GM12801 (cell line): ENCODE results near the gene SMYD3.

Experiments
- CTCF ChIP-seq: IDR thresholded peaks from one replicate; pipeline ENCODE4 v1.5.1; 2011; ENCODE audit warnings: control low read depth; ENCODE audit not compliant: insufficient read length; ENCODE audit errors: extremely low read depth

SMYD3 gene

GRCh38 chr1:245997471-245998258 is 509.4 kb downstream of the SMYD3 start:
- TF ChIP-seq CTCF = no peak

- TF ChIP-seq CTCF = no peak
These were observed 510.3 kb downstream of the SMYD3 start for GRCh38 chr1:245996811-245997210.

- no peak for TF ChIP-seq CTCF
These were observed 511.6 kb downstream of the SMYD3 start for GRCh38 chr1:245995474-245995873.

- TF ChIP-seq CTCF = no peak
These were observed 515.8 kb downstream of the SMYD3 start for GRCh38 chr1:245991266-245991665.

- no peak for TF ChIP-seq CTCF
These were observed 516.6 kb downstream of the SMYD3 start for GRCh38 chr1:245990315-245991022.

- no peak for TF ChIP-seq CTCF
These were observed 518.5 kb downstream of the SMYD3 start for GRCh38 chr1:245988393-245989078.

- no peak for TF ChIP-seq CTCF
These were observed 519.1 kb downstream of the SMYD3 start for GRCh38 chr1:245987997-245988392.
